SK-N-SH (cell line): Measurements from ENCODE around the gene MRM2. TPM values are rescaled to one million over a fixed set of nuclear protein-coding genes. Genes with fewer than 3 reads are reported as not detected.

Experiments used
- CTCF ChIA-PET: fragments of 300-600, 350-600 bp; formaldehyde crosslinking; extraction: SDS; loops from one replicate; lab custom pipeline; 2021; lab: Yijun Ruan, JAX
- POLR2A ChIA-PET: fragments of 350-600 bp; sonication (Branson Sonifier 250); formaldehyde crosslinking; extraction: SDS; loops from one replicate; lab custom pipeline; 2020; ENCODE audit warnings: antibody characterized with exemption, inconsistent platforms; lab: Yijun Ruan, JAX
- DNase-seq: peaks from one replicate; pipeline ENCODE4 v3.0.0; 2012
- H2AFZ ChIP-seq: fragments of 200-600 bp; sonication (generic); 2 replicates; pipeline ENCODE4 v1.8.1; 2016; ENCODE audit warnings: antibody characterized with exemption, mild to moderate bottlenecking, low read depth
- H3F3A ChIP-seq: fragments of 200-600 bp; sonication (generic); replicated peaks from 2 replicates; pipeline ENCODE3; 2016; ENCODE audit warnings: antibody characterized with exemption, mild to moderate bottlenecking; ENCODE audit not compliant: insufficient read depth
- H3K27ac ChIP-seq, 2 experiments: fragments of 200-500 bp in 1 of 2; fragments of 200-600 bp in 1 of 2; sonication (Bioruptor generic) in 1 of 2; sonication (generic), shearing (Covaris generic) in 1 of 2; 2 replicates each; pipeline versions ENCODE4 v1.5.1 to v1.6.1; 2014 to 2016; ENCODE audit warnings: low read depth in 2 of 2, inconsistent platforms in 1 of 2, low read length in 1 of 2, mild to moderate bottlenecking in 1 of 2, mixed read lengths in 1 of 2
- H3K27me3 ChIP-seq: fragments of 200-600 bp; sonication (generic), shearing (Covaris generic); 2 replicates; pipeline ENCODE4 v1.6.1; 2016; ENCODE audit warnings: mixed run types; ENCODE audit not compliant: insufficient read depth
- H3K36me3 ChIP-seq, 2 experiments: fragments of 200-500 bp in 1 of 2; fragments of 200-600 bp in 1 of 2; sonication (Bioruptor generic) in 1 of 2; sonication (generic) in 1 of 2; replicated peaks in 1 of 2; 2 replicates each; pipeline versions ENCODE3 to v1.5.1; 2014 to 2016; ENCODE audit warnings: low read length in 1 of 2, mild to moderate bottlenecking in 1 of 2; ENCODE audit not compliant: insufficient read depth in 2 of 2, control insufficient read depth in 1 of 2
- H3K4me1 ChIP-seq, 2 experiments: fragments of 200-500 bp in 1 of 2; fragments of 200-600 bp in 1 of 2; sonication (Bioruptor generic) in 1 of 2; sonication (generic), shearing (Covaris generic) in 1 of 2; 2 replicates each; pipeline versions ENCODE4 v1.5.1 to v1.6.1; 2014 to 2016; ENCODE audit warnings: low read depth in 1 of 2, low read length in 1 of 2, mixed run types in 1 of 2; ENCODE audit not compliant: insufficient read depth in 2 of 2, control insufficient read depth in 1 of 2
- H3K4me2 ChIP-seq: fragments of 200-600 bp; sonication (generic), shearing (Covaris generic); 2 replicates; pipeline ENCODE4 v1.6.1; 2017; ENCODE audit warnings: mixed run types
- H3K4me3 ChIP-seq, 2 experiments: fragments of 200-500 bp in 1 of 2; fragments of 200-600 bp in 1 of 2; sonication (Bioruptor generic) in 1 of 2; sonication (generic), shearing (Covaris generic) in 1 of 2; 2 replicates each; pipeline versions ENCODE4 v1.5.1 to v1.8.1; 2014 to 2016; ENCODE audit warnings: low read depth in 2 of 2, inconsistent platforms in 1 of 2, low read length in 1 of 2, mild to moderate bottlenecking in 1 of 2, mixed read lengths in 1 of 2, moderate library complexity in 1 of 2
- H3K79me2 ChIP-seq: fragments of 200-600 bp; sonication (generic); 2 replicates; pipeline ENCODE4 v1.8.1; 2017; ENCODE audit warnings: mild to moderate bottlenecking; ENCODE audit not compliant: insufficient read depth
- H3K9ac ChIP-seq: fragments of 200-600 bp; sonication (generic); 2 replicates; pipeline ENCODE4 v1.6.1; 2017; ENCODE audit warnings: mixed run types
- H3K9me2 ChIP-seq: fragments of 200-600 bp; sonication (generic); 2 replicates; pipeline ENCODE4 v1.6.1; 2017; ENCODE audit warnings: mixed run types
- H3K9me3 ChIP-seq: fragments of 200-600 bp; sonication (generic); 2 replicates; pipeline ENCODE4 v1.6.1; 2017; ENCODE audit warnings: mixed run types, mild to moderate bottlenecking, moderate library complexity
- H4K20me1 ChIP-seq: fragments of 200-600 bp; sonication (generic); 2 replicates; pipeline ENCODE4 v1.6.1; 2017; ENCODE audit warnings: mild to moderate bottlenecking, mixed run types; ENCODE audit not compliant: insufficient read depth
- FOSL2 ChIP-seq: IDR thresholded peaks from 2 replicates; pipeline ENCODE4 v1.4.0; 2012; ENCODE audit warnings: low read depth, mild to moderate bottlenecking, moderate library complexity, borderline replicate concordance
- GATA2 ChIP-seq: sonication (generic); formaldehyde crosslinking; IDR thresholded peaks from 2 replicates; pipeline ENCODE4 v1.5.0; 2020; ENCODE audit warnings: mild to moderate bottlenecking, missing genetic modification reagents
- JUND ChIP-seq: IDR thresholded peaks from 2 replicates; pipeline ENCODE4 v1.4.0; 2012
- NRF1 ChIP-seq: IDR thresholded peaks from 2 replicates; pipeline ENCODE4 v1.6.1; 2012; ENCODE audit warnings: low read depth, mild to moderate bottlenecking, low read length
- PBX3 ChIP-seq: IDR thresholded peaks from 2 replicates; pipeline ENCODE4; 2012
- RAD21 ChIP-seq: IDR thresholded peaks from 2 replicates; pipeline ENCODE4 v1.6.1; 2012; ENCODE audit warnings: mild to moderate bottlenecking, low read length
- REST ChIP-seq: IDR thresholded peaks from 2 replicates; pipeline ENCODE4 v1.6.1; 2012; ENCODE audit warnings: mild to moderate bottlenecking, low read depth, low read length, moderate library complexity
- SIN3A ChIP-seq: IDR thresholded peaks from 2 replicates; pipeline ENCODE4 v1.6.1; 2012; ENCODE audit warnings: low read depth, mild to moderate bottlenecking, low read length, moderate library complexity, borderline replicate concordance
- TCF12 ChIP-seq: IDR thresholded peaks from 2 replicates; pipeline ENCODE4 v1.4.0; 2012
- TEAD4 ChIP-seq: IDR thresholded peaks from 2 replicates; pipeline ENCODE4 v1.4.0; 2012; ENCODE audit warnings: mild to moderate bottlenecking, borderline replicate concordance; ENCODE audit not compliant: insufficient read depth
- USF2 ChIP-seq: fragments of 150-350 bp; IDR thresholded peaks from 2 replicates; pipeline ENCODE4 v1.6.1; 2017; ENCODE audit warnings: antibody characterized with exemption, low read length, low read depth, borderline replicate concordance
- YY1 ChIP-seq: IDR thresholded peaks from 2 replicates; pipeline ENCODE4 v1.4.0; 2012; ENCODE audit warnings: low read depth, mild to moderate bottlenecking
- ZBTB33 ChIP-seq: IDR thresholded peaks from 2 replicates; pipeline ENCODE4 v1.4.0; 2012; ENCODE audit warnings: low read depth, borderline replicate concordance
- WGBS: methylation state at CpG from one replicate; pipeline ENCODE4 v1.1.6; 2017; ENCODE audit warnings: low lambda C conversion rate; 5-methylcytosine and 5-hydroxymethylcytosine counted together
- polyA plus RNA-seq, 3 experiments: library from polyadenylated mRNA; depleted of rRNA; stranded (reverse); fragments of >200 nt; gene quantifications; 2 replicates each; pipeline ENCODE4 v1.2.3, GENCODE V29; 2012
- TF ChIP-seq, protein P1 (sequence below): IDR thresholded peaks from 2 replicates; pipeline ENCODE4 v1.4.0; 2012; ENCODE audit warnings: low read depth, borderline replicate concordance

Gene MRM2
- polyA plus RNA-seq, 1 of the 3 experiments (the other 2 are of a cell fraction), result 30.7 TPM

GRCh38 chr7:2191016-2191415 is 51.0 kb downstream of the MRM2 start (continued):
- TF ChIP-seq REST (no peak), ZBTB33 (no peak), FOSL2 (no peak), GATA2 (no peak), RAD21 (no peak), TCF12 (no peak)
- TF ChIP-seq, protein P1, sequence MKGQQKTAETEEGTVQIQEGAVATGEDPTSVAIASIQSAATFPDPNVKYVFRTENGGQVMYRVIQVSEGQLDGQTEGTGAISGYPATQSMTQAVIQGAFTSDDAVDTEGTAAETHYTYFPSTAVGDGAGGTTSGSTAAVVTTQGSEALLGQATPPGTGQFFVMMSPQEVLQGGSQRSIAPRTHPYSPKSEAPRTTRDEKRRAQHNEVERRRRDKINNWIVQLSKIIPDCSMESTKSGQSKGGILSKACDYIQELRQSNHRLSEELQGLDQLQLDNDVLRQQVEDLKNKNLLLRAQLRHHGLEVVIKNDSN, result no peak

- H2AFZ ChIP-seq, result no peak overlapping the region
Observed at GRCh38 chr7:2190531-2190930, 51.5 kb downstream of the MRM2 start.

More at GRCh38 chr7:2190531-2190930, 51.5 kb downstream of the MRM2 start:
- TF ChIP-seq TEAD4, result no peak
- TF ChIP-seq PBX3, result peak; percentile 62
- TF ChIP-seq JUND, result peak; percentile 13; the same call in 1 of the 2 replicates
- TF ChIP-seq YY1, result no peak
- TF ChIP-seq TCF12, result 0 out of 2 replicates have a peak, but pooled peaks have one; percentile 10
- no peak for TF ChIP-seq SIN3A
- no peak for TF ChIP-seq NRF1
- no peak for TF ChIP-seq USF2
- Histone ChIP-seq H3F3A (no peaks in the 10 kb centered on the region), H3K27ac (peak overlapping the region in 1 of 2 experiments; percentile 42; a peak in 1 of 4 replicates), H4K20me1 (no peaks in the 10 kb centered on the region), H3K9me2 (no peaks in the 10 kb centered on the region), H3K4me3 (no peak overlapping the region), H3K9ac (no peak overlapping the region), H3K27me3 (no peaks in the 10 kb centered on the region), H3K4me1 (peaks cover 0 to 14% of the 10 kb centered on the region in 2 experiments; a peak in 2 of 4 replicates), H3K79me2 (peaks cover 19% of the 10 kb centered on the region; the same call in 1 of the 2 replicates), H3K9me3 (peaks cover 10% of the 10 kb centered on the region; the same call in 1 of the 2 replicates), H3K36me3 (peaks cover 11 to 28% of the 10 kb centered on the region in 2 experiments), H3K4me2 (no peak overlapping the region)
- no peak for DNase-seq
- 92% methylated on average over 10 of the region's 10 CpGs for WGBS
- ChIA-PET CTCF (interaction anchor here (1.1 to 1.5 kb wide), 2 partner anchors 11 to 12 kb away, joined by 3 to 4 read pairs; no protein-coding TSS in a partner anchor), POLR2A (no interaction called here)
